Naive thymus-derived CD8-positive, alpha-beta T cell (primary cell): ENCODE data around the gene POTEF. TPM values are rescaled to one million over a fixed set of nuclear protein-coding genes. Genes with fewer than 3 reads are reported as not detected.
"Not testable (repeated sequence)": the region's sequence is repeated elsewhere in the genome, so short reads cannot be mapped to it uniquely, and the experiment has no call there.

Source experiments
- ATAC-seq, 2 donors: fragments of 150-1000 bp; cut with Tn5 transposase in 1 of 2; sonication (Bioruptor Pico), chemical (Tn5 transposase) in 1 of 2; 1 replicate in 1 of 2; 2 replicates in 1 of 2; pipeline ENCODE4 v1.10.0; 2021; ENCODE audit warnings: mild to moderate bottlenecking in 2 of 2, moderate library complexity in 2 of 2
- POLR2A ChIA-PET: fragments of 350-600 bp; sonication (Branson Sonifier 250); formaldehyde crosslinking; loops from one replicate; lab custom pipeline; 2021; ENCODE audit warnings: antibody characterized with exemption; lab: Charles Lee
- DNase-seq, 10 donors: peaks; one replicate each; pipeline versions ENCODE4 v3.0.0 to v3.0.0-alpha.2; 2020 to 2022
- H3K27ac Mint-ChIP-seq, 10 donors: one replicate each; pipeline ENCODE4 v1.8.0; 2020 to 2022; ENCODE audit warnings: mild to moderate bottlenecking in 10 of 10, mixed read lengths in 10 of 10, moderate library complexity in 4 of 10, inconsistent platforms in 1 of 10
- H3K27me3 Mint-ChIP-seq, 5 donors: one replicate each; pipeline ENCODE4 v1.8.0; 2021 to 2022; ENCODE audit warnings: mixed read lengths in 5 of 5
- H3K36me3 Mint-ChIP-seq, 3 donors: one replicate each; pipeline ENCODE4 v1.8.0; 2020 to 2022; ENCODE audit warnings: mixed read lengths in 3 of 3, mild to moderate bottlenecking in 2 of 3, inconsistent platforms in 1 of 3
- H3K4me1 Mint-ChIP-seq, 4 donors: one replicate each; pipeline ENCODE4 v1.8.0; 2021 to 2022; ENCODE audit warnings: mixed read lengths in 4 of 4
- H3K4me3 Mint-ChIP-seq, 10 donors: one replicate each; pipeline ENCODE4 v1.8.0; 2020 to 2022; ENCODE audit warnings: mild to moderate bottlenecking in 10 of 10, mixed read lengths in 10 of 10, moderate library complexity in 6 of 10, inconsistent platforms in 1 of 10
- H3K9me3 Mint-ChIP-seq, 9 donors: one replicate each; pipeline ENCODE4 v1.8.0; 2020 to 2022; ENCODE audit warnings: mixed read lengths in 9 of 9, mild to moderate bottlenecking in 3 of 9, inconsistent platforms in 1 of 9, moderate library complexity in 1 of 9
- polyA plus RNA-seq, 3 donors: library from polyadenylated mRNA; unstranded; fragments of 300-500 nt; fragmentation: Illumina TruSeq; gene quantifications; one replicate each; pipeline ENCODE4 v1.2.3, GENCODE V29; 2021
- total RNA-seq, 8 experiments: library from RNA in 2 of 8; stranded (reverse) in 2 of 8; gene quantifications; one replicate each; pipeline ENCODE4 v1.2.3 and lab custom pipeline; 2021 to 2026

POTEF gene
- total and polyA plus RNA-seq, 5 experiments from 2014 or later: not detected

GRCh38 chr2:130157825-130158514, 28.9 kb upstream of the POTEF start:
- POLR2A ChIA-PET, H3K27me3 Mint-ChIP-seq, H3K9me3 Mint-ChIP-seq: not testable (repeated sequence)
- DNase-seq (peak in 1 of 10 donors; percentile 26), ATAC-seq (peak in 1 of 2 donors; percentile 13)
- Mint-ChIP-seq H3K36me3 (peaks cover 0 to 36% (median 5%) of the 10 kb centered on the region in 3 donors), H3K4me3 (peak overlapping the region in 1 of 10 donors; percentile 32), H3K27ac (peak overlapping the region in 3 of 10 donors; percentile 14 to 41 (median 35)), H3K4me1 (peaks cover 0 to 12% (median 2%) of the 10 kb centered on the region in 4 donors)

- H3K27ac Mint-ChIP-seq, H3K4me3 Mint-ChIP-seq, ATAC-seq, DNase-seq, H3K9me3 Mint-ChIP-seq, POLR2A ChIA-PET, H3K27me3 Mint-ChIP-seq: not testable (repeated sequence)
- H3K36me3 Mint-ChIP-seq: peaks cover 0 to 35% (median 6%) of the 10 kb centered on the region in 3 donors
- H3K4me1 Mint-ChIP-seq: peaks cover 0 to 12% (median 2%) of the 10 kb centered on the region in 4 donors
Observed at GRCh38 chr2:130157354-130157753, 28.3 kb upstream of the POTEF start.

GRCh38 chr2:130156624-130157004, 27.6 kb upstream of the POTEF start:
- no peaks in the 10 kb centered on the region for H3K9me3 Mint-ChIP-seq
- ATAC-seq: no peak
- no peak overlapping the region for H3K27ac Mint-ChIP-seq

GRCh38 chr2:130155956-130156623, 27.1 kb upstream of the POTEF start:
- DNase-seq (peak in 1 of 10 donors; percentile 16), ATAC-seq (peak in 1 of 2 donors; percentile 37)
- POLR2A ChIA-PET, H3K27me3 Mint-ChIP-seq, H3K27ac Mint-ChIP-seq, H3K9me3 Mint-ChIP-seq, H3K4me3 Mint-ChIP-seq: not testable (repeated sequence)
- H3K4me1 Mint-ChIP-seq: peaks cover 0 to 12% (median 2%) of the 10 kb centered on the region in 4 donors
- peaks cover 0 to 33% (median 6%) of the 10 kb centered on the region in 3 donors for H3K36me3 Mint-ChIP-seq

More at GRCh38 chr2:130156624-130157004, 27.6 kb upstream of the POTEF start:
- Mint-ChIP-seq H3K27me3 (no peaks in the 10 kb centered on the region), H3K36me3 (peaks cover 0 to 37% (median 6%) of the 10 kb centered on the region in 3 donors), H3K4me1 (peaks cover 0 to 12% (median 2%) of the 10 kb centered on the region in 4 donors), H3K4me3 (no peak overlapping the region)
- DNase-seq: no peak
- POLR2A ChIA-PET: no interaction called here

GRCh38 chr2:130154773-130155765, 26.0 kb upstream of the POTEF start:
- no peaks in the 10 kb centered on the region for H3K27me3 Mint-ChIP-seq
- H3K4me1 Mint-ChIP-seq: peaks cover 0 to 12% (median 2%) of the 10 kb centered on the region in 4 donors
- peak overlapping the region in 2 of 10 donors; percentile 18 to 52 for H3K27ac Mint-ChIP-seq
- ATAC-seq (no peak), DNase-seq (no peak)
- H3K4me3 Mint-ChIP-seq: no peak overlapping the region
- H3K36me3 Mint-ChIP-seq: peaks cover 0 to 28% (median 2%) of the 10 kb centered on the region in 3 donors
- no peaks in the 10 kb centered on the region for H3K9me3 Mint-ChIP-seq
- POLR2A ChIA-PET: no interaction called here

GRCh38 chr2:130154423-130154770, 25.4 kb upstream of the POTEF start:
- H3K9me3 Mint-ChIP-seq, H3K4me3 Mint-ChIP-seq, H3K27me3 Mint-ChIP-seq, H3K27ac Mint-ChIP-seq, ATAC-seq, POLR2A ChIA-PET, DNase-seq: not testable (repeated sequence)
- Mint-ChIP-seq H3K36me3 (peaks cover 0 to 23% (median 2%) of the 10 kb centered on the region in 3 donors), H3K4me1 (peaks cover 0 to 12% (median 2%) of the 10 kb centered on the region in 4 donors)

GRCh38 chr2:130153721-130154422, 24.9 kb upstream of the POTEF start:
- ATAC-seq, POLR2A ChIA-PET, H3K9me3 Mint-ChIP-seq, H3K4me3 Mint-ChIP-seq, H3K27ac Mint-ChIP-seq, H3K27me3 Mint-ChIP-seq, DNase-seq: not testable (repeated sequence)
- Mint-ChIP-seq H3K36me3 (peaks cover 0 to 21% (median 2%) of the 10 kb centered on the region in 3 donors), H3K4me1 (peaks cover 0 to 12% (median 2%) of the 10 kb centered on the region in 4 donors)

- Mint-ChIP-seq H3K27me3 (no peaks in the 10 kb centered on the region), H3K36me3 (peaks cover 0 to 21% (median 2%) of the 10 kb centered on the region in 3 donors), H3K4me1 (peaks cover 0 to 5% (median under 1%) of the 10 kb centered on the region in 4 donors), H3K4me3 (no peak overlapping the region), H3K9me3 (no peaks in the 10 kb centered on the region), H3K27ac (peak overlapping the region in 1 of 10 donors; percentile 27)
- POLR2A ChIA-PET: no interaction called here
- ATAC-seq: no peak
- no peak for DNase-seq
Observed at GRCh38 chr2:130152816-130153595, 24.0 kb upstream of the POTEF start.

GRCh38 chr2:130152136-130152815, 23.3 kb upstream of the POTEF start:
- DNase-seq, H3K27ac Mint-ChIP-seq, H3K4me1 Mint-ChIP-seq, H3K4me3 Mint-ChIP-seq, H3K9me3 Mint-ChIP-seq, POLR2A ChIA-PET, ATAC-seq, H3K27me3 Mint-ChIP-seq: not testable (repeated sequence)
- H3K36me3 Mint-ChIP-seq: peaks cover 0 to 16% (median 2%) of the 10 kb centered on the region in 3 donors

GRCh38 chr2:130151145-130151512, 22.1 kb upstream of the POTEF start:
- H3K4me1 Mint-ChIP-seq, ATAC-seq, H3K9me3 Mint-ChIP-seq, H3K27ac Mint-ChIP-seq, DNase-seq, POLR2A ChIA-PET, H3K4me3 Mint-ChIP-seq, H3K27me3 Mint-ChIP-seq: not testable (repeated sequence)
- H3K36me3 Mint-ChIP-seq: peaks cover 0 to 16% (median 2%) of the 10 kb centered on the region in 3 donors
